DMS114 treated with DMSO at 0.1 percent for 48 hours (cell line): Measurements from ENCODE around the gene RPS15.
"Not testable (repeated sequence)": the region's sequence is repeated elsewhere in the genome, so short reads cannot be mapped to it uniquely, and the experiment has no call there.

ENCODE experiments used
- DNase-seq: peaks from one replicate; lab custom pipeline; 2025; ENCODE audit not compliant: unreplicated experiment; lab: John Stamatoyannopoulos, UW

The RPS15 gene

GRCh38 chr19:1418951-1419738, 19.1 kb upstream of the RPS15 start:
- no peak for DNase-seq

- not testable (repeated sequence) for DNase-seq
These were observed 18.1 kb upstream of the RPS15 start for GRCh38 chr19:1420085-1420484.

- no peak for DNase-seq
These were observed 17.6 kb upstream of the RPS15 start for GRCh38 chr19:1420590-1420989.

- no peak for DNase-seq
These were observed 16.8 kb upstream of the RPS15 start for GRCh38 chr19:1421218-1421957.

GRCh38 chr19:1421958-1422305, 16.3 kb upstream of the RPS15 start:
- no peak for DNase-seq

GRCh38 chr19:1422360-1422759, 15.8 kb upstream of the RPS15 start:
- DNase-seq, result no peak

GRCh38 chr19:1422943-1423342, 15.3 kb upstream of the RPS15 start:
- no peak for DNase-seq

- no peak for DNase-seq
These were observed 14.6 kb upstream of the RPS15 start for GRCh38 chr19:1423436-1424191.

GRCh38 chr19:1424192-1424955, 13.8 kb upstream of the RPS15 start:
- DNase-seq, result no peak

GRCh38 chr19:1425102-1425837, 12.9 kb upstream of the RPS15 start:
- DNase-seq, result no peak

GRCh38 chr19:1425902-1426301, 12.3 kb upstream of the RPS15 start:
- no peak for DNase-seq

GRCh38 chr19:1426736-1427135, 11.5 kb upstream of the RPS15 start:
- DNase-seq, result no peak

GRCh38 chr19:1427221-1427920, 10.8 kb upstream of the RPS15 start:
- DNase-seq, result no peak

GRCh38 chr19:1428738-1429391, 9.3 kb upstream of the RPS15 start:
- no peak for DNase-seq

GRCh38 chr19:1429750-1430149, 8.4 kb upstream of the RPS15 start:
- DNase-seq, result no peak

GRCh38 chr19:1430246-1430645, 8.0 kb upstream of the RPS15 start:
- no peak for DNase-seq

GRCh38 chr19:1431759-1432506, 6.3 kb upstream of the RPS15 start:
- no peak for DNase-seq

GRCh38 chr19:1432507-1432887, 5.7 kb upstream of the RPS15 start:
- DNase-seq, result no peak
